HG03460 (cell line): ENCODE data around the gene COL23A1.

Experiments
- ATAC-seq: cut with Tn5 transposase; IDR thresholded peaks from one replicate; pipeline ENCODE4 v1.9.1; 2021; ENCODE audit not compliant: unreplicated experiment

COL23A1 gene

GRCh38 chr5:178590141-178590923 lies at the start of gene COL23A1:
Gene COL23A1 (minus strand): TSS chr5:178590393.
- ATAC-seq: no peak

DNA sequence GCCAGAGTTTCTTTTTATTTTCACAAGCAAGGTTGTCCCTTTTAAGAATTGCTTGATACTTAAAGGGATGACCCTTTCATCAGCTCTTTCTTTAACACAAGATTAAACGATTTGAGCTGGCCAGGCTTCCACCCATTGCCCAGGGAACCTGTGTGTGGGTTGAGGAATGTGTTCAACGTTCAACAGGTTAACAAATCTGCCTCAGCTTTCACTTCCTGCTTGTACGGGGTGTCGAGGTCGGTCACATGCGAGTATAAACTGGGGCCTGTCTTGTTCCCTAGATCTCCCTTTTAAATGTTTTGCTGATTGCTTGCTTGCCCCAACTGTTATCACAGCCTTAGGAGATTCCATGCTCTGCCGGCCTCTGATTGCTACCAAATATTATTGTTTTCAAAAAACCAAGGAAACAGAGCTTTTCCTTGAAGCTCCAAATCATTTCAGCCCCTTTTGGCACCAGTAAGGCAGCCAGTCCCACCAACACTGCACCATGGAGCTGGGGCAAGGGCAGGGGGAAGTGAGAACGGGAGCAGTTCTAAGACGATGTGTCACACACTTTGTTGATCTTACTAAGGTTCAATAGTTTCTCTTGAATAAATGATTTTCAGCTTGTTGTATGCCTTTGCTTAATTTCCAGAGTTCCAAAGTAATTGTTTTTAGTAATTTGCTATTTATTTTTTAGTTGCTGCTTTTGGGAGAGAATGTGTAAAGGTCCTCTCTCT lies 47.3 kb upstream of the COL23A1 start:
- ATAC-seq: no peak

DNA sequence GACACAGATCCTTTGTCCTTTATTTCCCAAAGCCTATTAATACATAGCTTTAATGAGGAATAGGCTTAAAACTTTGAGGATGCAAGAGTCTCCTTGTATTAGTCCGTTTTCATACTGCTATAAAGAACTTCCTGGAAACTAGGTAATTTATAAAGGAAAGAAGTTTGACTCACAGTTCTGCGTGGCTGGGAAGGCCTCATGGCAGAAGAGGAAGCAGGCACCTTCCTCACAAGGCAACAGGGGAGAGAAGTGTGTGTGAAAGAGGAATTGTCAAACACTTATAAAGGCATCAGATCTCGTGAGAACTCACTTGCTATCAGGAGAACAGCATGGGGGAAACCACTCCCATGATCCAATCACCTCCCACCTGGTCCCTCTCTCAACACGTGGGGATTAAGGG lies 42.1 kb upstream of the COL23A1 start:
- ATAC-seq: no peak

- ATAC-seq: no peak
Measured at GRCh38 chr5:178630951-178631350, 40.8 kb upstream of the COL23A1 start.

DNA sequence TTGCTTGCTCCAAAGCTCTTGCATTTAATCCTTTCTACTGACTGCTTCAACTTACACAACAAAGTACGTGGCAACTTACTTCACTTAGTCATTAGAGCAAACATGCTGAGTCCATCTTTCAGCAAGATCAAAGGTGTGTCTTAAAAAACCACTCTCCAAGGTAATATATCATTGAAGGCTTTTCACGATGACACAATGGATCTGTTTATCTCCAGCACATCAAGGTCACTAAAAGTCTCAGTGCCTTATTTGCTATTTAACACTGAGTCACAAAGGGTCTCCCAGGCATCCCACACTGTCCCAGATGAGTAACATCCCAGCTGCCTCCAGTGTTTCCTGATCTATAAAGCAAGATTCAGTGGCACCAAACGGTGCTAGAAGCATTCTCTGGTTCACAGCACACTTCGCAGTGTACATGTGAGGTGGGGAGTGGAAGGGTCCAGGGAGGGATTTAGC lies 40.3 kb upstream of the COL23A1 start:
- no peak for ATAC-seq

- ATAC-seq: no peak
Measured at GRCh38 chr5:178627259-178627598, 37.0 kb upstream of the COL23A1 start.

DNA sequence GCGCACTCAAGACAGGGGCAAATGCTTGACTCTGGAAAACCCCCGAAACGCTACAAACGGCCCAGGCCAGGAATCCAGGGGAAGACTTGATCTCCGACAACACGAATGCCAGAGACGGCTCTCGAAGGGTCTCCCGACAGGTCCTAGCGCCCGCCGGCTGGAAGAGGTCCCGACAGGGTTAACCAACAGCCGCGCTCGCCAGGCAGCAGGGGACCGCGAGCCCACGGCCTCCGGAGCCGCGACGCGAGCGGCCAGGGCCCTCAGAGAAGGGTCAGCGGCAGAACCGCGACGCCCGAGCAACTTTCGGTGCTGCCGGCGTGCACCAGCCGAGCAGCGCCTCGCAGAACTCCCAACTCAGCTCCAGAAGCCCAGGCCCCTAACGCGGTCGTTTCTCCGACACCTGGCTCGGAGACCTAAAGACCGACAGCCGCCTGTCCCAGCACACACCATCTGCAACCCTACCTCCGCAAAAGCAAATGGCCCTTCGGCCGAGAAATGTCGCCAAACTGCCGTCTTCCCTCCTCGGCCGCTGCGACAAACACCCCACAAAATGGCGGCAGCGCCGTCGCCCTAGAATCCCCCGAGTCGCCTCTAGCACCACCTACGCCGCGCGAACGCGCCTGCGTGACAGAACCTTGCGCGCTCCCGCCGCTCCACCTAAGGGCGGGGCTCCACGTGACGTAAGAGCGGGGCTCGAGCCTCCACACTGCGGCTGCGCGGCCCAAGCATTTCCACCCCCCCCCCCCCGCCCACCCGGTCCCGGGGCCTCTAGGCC lies 36.5 kb upstream of the COL23A1 start, which contains the start of gene CLK4:
Gene CLK4, minus strand, starts transcription at position 567 of the 775 bp plus-strand sequence. CDS start 3,634 bp downstream, outside the sequence.
- peak; percentile 80 for ATAC-seq

DNA sequence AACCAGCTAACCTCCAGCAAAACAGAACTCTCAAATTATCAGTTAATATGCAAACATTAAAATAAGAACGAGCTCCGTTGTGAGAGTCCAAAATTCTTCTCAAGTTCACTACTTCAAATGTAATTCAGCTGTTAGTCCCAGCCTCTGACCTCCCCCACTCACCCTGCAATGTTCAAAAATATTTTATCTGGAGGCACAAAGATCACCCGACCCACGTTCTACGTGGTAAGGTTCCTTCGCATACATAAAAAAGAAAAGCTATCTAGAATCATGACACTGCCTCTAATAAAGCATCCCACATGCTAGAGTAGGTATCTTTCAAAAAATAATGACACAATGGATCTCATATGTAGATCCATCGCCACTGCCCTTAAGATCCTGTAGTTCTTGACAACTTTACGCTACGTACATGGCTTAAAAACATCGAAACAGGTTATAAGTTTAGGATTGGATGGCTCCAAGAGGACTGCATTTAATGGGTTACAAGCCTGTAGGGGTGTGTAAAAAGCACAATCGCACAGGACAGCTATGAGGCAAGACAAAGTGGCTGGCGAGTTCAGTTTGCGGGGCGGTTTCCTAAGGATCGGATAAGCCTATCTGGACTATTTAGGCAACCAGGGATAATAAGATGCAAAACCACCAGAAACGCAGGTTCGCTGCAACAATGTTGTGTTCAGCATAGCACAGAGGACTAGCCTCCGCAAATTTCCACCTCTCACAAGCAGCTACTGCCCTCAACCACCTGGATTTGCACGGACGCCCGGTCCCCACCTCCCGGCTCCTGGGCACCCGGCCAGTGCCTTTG lies 35.7 kb upstream of the COL23A1 start:
- ATAC-seq: peak; percentile 12

DNA sequence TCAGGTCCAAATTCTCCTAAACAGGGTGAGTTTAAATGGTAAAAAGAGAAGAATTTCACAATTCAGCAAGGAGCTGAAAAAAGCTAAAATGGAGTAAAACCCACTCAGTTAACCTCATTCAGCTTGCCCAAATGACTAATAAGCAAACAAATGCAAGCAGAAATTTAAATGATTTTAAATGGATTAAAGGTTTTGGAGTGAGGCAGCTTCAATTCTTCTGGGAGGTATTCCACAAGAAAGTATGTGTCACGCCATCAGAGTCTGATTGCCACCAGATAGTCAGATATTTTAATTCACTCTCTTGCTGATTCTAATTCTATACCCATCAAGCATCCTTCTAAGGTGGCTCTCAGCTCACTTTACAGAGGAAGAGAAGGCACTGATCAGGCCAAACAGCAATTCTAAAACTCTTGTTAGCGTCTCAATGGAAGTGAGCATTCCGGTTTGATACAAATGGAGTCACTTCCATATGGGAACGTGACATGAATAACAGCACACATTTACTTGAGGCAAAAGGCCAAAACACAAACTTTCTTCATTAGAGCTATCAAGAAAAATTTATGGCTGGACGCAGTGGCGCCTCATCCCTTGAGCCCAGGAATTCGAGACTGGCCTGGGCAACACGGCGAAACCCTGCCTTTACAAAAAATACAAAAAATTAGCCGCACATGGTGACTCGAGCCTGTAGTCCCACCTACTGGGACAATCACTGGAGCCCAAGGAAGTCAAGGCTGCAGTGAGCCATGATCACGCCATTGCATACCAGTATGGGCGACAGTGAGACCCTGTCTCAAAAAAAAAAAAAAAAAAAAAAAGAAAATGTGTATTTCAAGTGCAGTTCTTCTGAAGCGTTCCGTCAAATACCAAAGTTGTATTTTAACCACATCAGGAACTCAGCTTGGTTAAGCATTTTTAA lies 34.7 kb upstream of the COL23A1 start:
- no peak for ATAC-seq

DNA sequence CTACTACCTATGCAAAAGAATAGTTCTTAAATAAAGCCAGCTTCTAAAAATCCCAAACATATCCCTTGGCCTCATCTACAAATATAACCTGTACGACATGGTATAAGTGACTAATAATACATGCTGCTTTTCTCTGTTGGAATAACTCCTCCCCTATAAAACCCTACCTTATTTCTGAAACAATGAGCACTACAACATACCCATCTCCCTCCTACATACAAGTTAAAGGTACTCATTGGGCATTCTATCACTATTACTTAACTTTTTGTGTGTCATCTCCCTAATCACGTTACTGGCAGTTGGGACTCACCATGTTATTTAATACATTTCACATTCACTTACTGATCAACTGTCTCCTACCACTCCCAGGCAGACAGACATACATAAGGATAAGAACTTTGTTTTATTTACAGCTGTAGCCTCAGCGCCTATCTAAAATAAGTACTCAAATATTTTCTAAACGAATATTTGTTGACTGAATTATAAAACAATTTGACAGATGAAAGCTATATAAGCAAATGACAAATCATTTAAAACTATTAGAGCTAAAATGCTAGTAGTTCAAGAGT lies 32.6 kb upstream of the COL23A1 start:
- no peak for ATAC-seq

- ATAC-seq: no peak
Measured at GRCh38 chr5:178619390-178619789, 29.2 kb upstream of the COL23A1 start.

DNA sequence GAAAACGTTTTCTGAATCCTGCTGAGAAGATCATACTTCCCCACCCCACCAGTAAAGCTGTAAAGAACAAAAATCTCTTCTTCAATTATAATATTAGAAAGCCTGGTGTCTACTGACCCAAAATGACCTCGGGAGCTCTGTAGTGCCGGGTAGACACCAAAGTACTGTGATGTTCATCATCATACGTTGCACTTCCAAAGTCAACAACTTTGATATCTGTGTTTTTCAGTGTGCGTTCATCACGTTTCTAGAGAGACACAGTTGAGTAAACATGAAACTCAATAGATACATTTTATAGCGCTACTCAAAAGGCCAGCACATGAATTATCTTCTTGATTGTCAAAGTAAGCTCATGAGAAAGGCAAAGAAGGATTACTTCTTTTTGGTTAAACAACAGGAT lies 22.1 kb upstream of the COL23A1 start:
- no peak for ATAC-seq

- ATAC-seq: no peak
Measured at GRCh38 chr5:178606269-178606668, 16.1 kb upstream of the COL23A1 start.

- no peak for ATAC-seq
Measured at GRCh38 chr5:178605788-178606187, 15.6 kb upstream of the COL23A1 start.

GRCh38 chr5:178602752-178603151 lies 12.6 kb upstream of the COL23A1 start:
- no peak for ATAC-seq

GRCh38 chr5:178595750-178596149 lies 5.6 kb upstream of the COL23A1 start:
- no peak for ATAC-seq

DNA sequence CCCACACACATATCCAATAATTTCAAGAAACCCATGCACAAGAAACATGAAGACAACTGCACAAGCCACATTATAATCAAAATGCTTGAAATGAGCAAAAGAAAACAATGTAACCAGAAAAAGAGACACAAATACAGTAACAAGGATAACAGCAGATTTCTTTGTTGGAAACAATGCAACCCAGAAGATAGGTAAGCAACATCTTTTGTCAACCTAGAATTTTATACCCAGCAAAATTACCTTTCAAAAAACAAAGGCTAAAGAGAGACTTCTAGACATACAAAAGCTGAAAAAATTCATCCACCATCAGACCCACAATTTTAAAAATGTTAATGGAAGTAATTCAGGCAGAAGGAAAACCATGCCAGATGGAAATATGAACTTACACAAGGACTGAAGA lies 5.0 kb upstream of the COL23A1 start:
- ATAC-seq: no peak

GRCh38 chr5:178590924-178591423 lies 781 bp upstream of the COL23A1 start:
- ATAC-seq: no peak
